A549 (cell line): ENCODE results near the gene TRAF1. TPM values are rescaled to one million over a fixed set of nuclear protein-coding genes. Genes with fewer than 3 reads are reported as not detected.

Experiments
- ATAC-seq, 2 experiments: fragments of 200-7000 bp in 1 of 2; fragments of >200 bp in 1 of 2; cut with Nextera tagmentation in 1 of 2; cut with Tn5 transposase in 1 of 2; 3 replicates each; pipeline versions ENCODE4 v1.8.0 to v1.9.1; 2018 to 2020; ENCODE audit warnings: mild to moderate bottlenecking in 1 of 2, moderate library complexity in 1 of 2
- CTCF ChIA-PET: fragments of 300-600 bp; sonication (Branson Sonifier 250); formaldehyde crosslinking; extraction: SDS; loops from one replicate; lab custom pipeline; 2021; ENCODE audit warnings: antibody characterized with exemption, inconsistent platforms; lab: Yijun Ruan, JAX
- POLR2A ChIA-PET: fragments of 350-600 bp; formaldehyde crosslinking; extraction: SDS; loops from one replicate; lab custom pipeline; 2021; ENCODE audit warnings: antibody characterized with exemption, inconsistent platforms; lab: Yijun Ruan, JAX
- DNase-seq, 2 experiments: peaks; one replicate each; pipeline versions ENCODE4 v3.0.0 to v3.0.0-alpha.2; 2011 to 2016; ENCODE audit warnings: low read depth in 1 of 2, low spot score in 1 of 2
- FAIRE-seq: peaks from 2 replicates; lab custom pipeline; 2011; peaks lifted over from hg19 to GRCh38; lab: Jason Lieb, UNC
- H3K27ac ChIP-seq, 2 experiments: fragments of >200 bp; sonication (Bioruptor Twin); formaldehyde crosslinking; 3 replicates each; pipeline ENCODE4 v1.5.1; 2016 to 2017
- H3K4me1 ChIP-seq: fragments of >200 bp; sonication (Bioruptor Twin); formaldehyde crosslinking; 3 replicates; pipeline ENCODE4 v1.6.1; 2016
- H3K4me2 ChIP-seq: fragments of >200 bp; sonication (Bioruptor Twin); formaldehyde crosslinking; 3 replicates; pipeline ENCODE4 v1.6.1; 2016
- H3K4me3 ChIP-seq: fragments of >200 bp; sonication (Bioruptor Twin); formaldehyde crosslinking; 3 replicates; pipeline ENCODE4 v1.5.1; 2016
- H3K9me3 ChIP-seq: fragments of >200 bp; sonication (Bioruptor Twin); formaldehyde crosslinking; 3 replicates; pipeline ENCODE4 v1.6.1; 2016
- CBX8 ChIP-seq: fragments of 200-600 bp; sonication (generic); IDR thresholded peaks from 2 replicates; pipeline ENCODE4 v1.6.1; 2016
- ESRRA ChIP-seq: fragments of 150-350 bp; IDR thresholded peaks from 2 replicates; pipeline ENCODE4 v1.6.1; 2014; ENCODE audit warnings: mild to moderate bottlenecking, low read length, borderline replicate concordance
- FOSL2 ChIP-seq, 2 experiments: fragments of 450-650 bp in 1 of 2; fragments of >200 bp in 1 of 2; sonication (Bioruptor Twin) in 1 of 2; formaldehyde crosslinking; IDR thresholded peaks; 2 replicates each; pipeline versions ENCODE4 v1.5.0 to v1.6.1; 2016 to 2020; ENCODE audit warnings: mild to moderate bottlenecking in 1 of 2, moderate library complexity in 1 of 2
- GATA3 ChIP-seq: IDR thresholded peaks from 2 replicates; pipeline ENCODE4 v1.6.1; 2012; ENCODE audit warnings: borderline replicate concordance
- HDAC2 ChIP-seq: fragments of 200-600 bp; sonication (generic); IDR thresholded peaks from 2 replicates; pipeline ENCODE4 v1.6.1; 2016
- HOXB5 ChIP-seq: fragments of 250-450 bp; sonication (Bioruptor Pico); IDR thresholded peaks from 2 replicates; pipeline ENCODE4 v1.5.0; 2020; ENCODE audit warnings: mild to moderate bottlenecking, moderate library complexity
- JUN ChIP-seq, 2 experiments: fragments of >200 bp; sonication (Bioruptor Twin); formaldehyde crosslinking; IDR thresholded peaks; 2 replicates in 1 of 2; 3 replicates in 1 of 2; pipeline ENCODE4 v1.6.1; 2016 to 2017
- MAFK ChIP-seq: fragments of 450-650 bp; IDR thresholded peaks from 2 replicates; pipeline ENCODE4 v1.6.1; 2014; ENCODE audit not compliant: partially characterized antibody
- PHF8 ChIP-seq: fragments of 200-600 bp; sonication (generic); IDR thresholded peaks from 2 replicates; pipeline ENCODE4 v1.6.1; 2016; ENCODE audit warnings: low read depth, mild to moderate bottlenecking, antibody characterized with exemption, moderate library complexity, borderline replicate concordance
- POLR2A ChIP-seq: IDR thresholded peaks from 2 replicates; pipeline ENCODE4 v1.6.1; 2012; ENCODE audit warnings: mild to moderate bottlenecking, low read length
- RCOR1 ChIP-seq: fragments of 150-350 bp; IDR thresholded peaks from 2 replicates; pipeline ENCODE4 v1.6.1; 2014; ENCODE audit warnings: antibody characterized with exemption, low read length, low read depth
- RFX5 ChIP-seq: fragments of 450-650 bp; IDR thresholded peaks from 2 replicates; pipeline ENCODE4 v1.7.1; 2014; ENCODE audit warnings: antibody characterized with exemption, mild to moderate bottlenecking, moderate library complexity
- SREBF2 ChIP-seq: fragments of 450-650 bp; IDR thresholded peaks from 2 replicates; pipeline ENCODE4 v1.6.1; 2014; ENCODE audit warnings: mild to moderate bottlenecking, moderate library complexity
- TP53 ChIP-seq: fragments of 250-450 bp; sonication (Bioruptor Pico); IDR thresholded peaks from 2 replicates; pipeline ENCODE4 v1.5.0; 2021; ENCODE audit warnings: mild to moderate bottlenecking, moderate library complexity
- ZNF302 ChIP-seq: fragments of 250-450 bp; sonication (Bioruptor Pico); IDR thresholded peaks from 2 replicates; pipeline ENCODE4 v1.9.0; 2021; ENCODE audit warnings: inconsistent platforms, mild to moderate bottlenecking, moderate library complexity
- WGBS: methylation state at CpG from one replicate; pipeline ENCODE4 v1.1.6; 2017; ENCODE audit errors: missing lambda C conversion rate; 5-methylcytosine and 5-hydroxymethylcytosine counted together
- polyA plus RNA-seq, 4 experiments: library from polyadenylated mRNA; depleted of rRNA in 3 of 4; stranded (reverse); fragments of >200 nt; fragmentation: RNase III in 1 of 4; extraction: RNeasy Plus Mini Kit Qiagen cat#74134 plus additional on column Dnase treatment in 1 of 4; gene quantifications; 2 replicates in 3 of 4; 3 replicates in 1 of 4; pipeline ENCODE4 v1.2.3, GENCODE V29; 2011 to 2017
- TF ChIP-seq, protein P1 (sequence below): fragments of >200 bp; sonication (Bioruptor Twin); formaldehyde crosslinking; IDR thresholded peaks from 3 replicates; pipeline ENCODE4 v1.6.1; 2016
- TF ChIP-seq, protein P2 (sequence below): IDR thresholded peaks from 2 replicates; pipeline ENCODE4 v1.6.1; 2012
- TF ChIP-seq, protein P3 (sequence below): fragments of 250-450 bp; sonication (Bioruptor Pico); IDR thresholded peaks from 2 replicates; pipeline ENCODE4 v1.5.0; 2021; ENCODE audit warnings: mild to moderate bottlenecking, moderate library complexity, borderline replicate concordance

Gene TRAF1
- polyA plus RNA-seq, 2 of the 4 experiments (the other 2 are of a cell fraction): 2.0 to 3.4 TPM

DNA sequence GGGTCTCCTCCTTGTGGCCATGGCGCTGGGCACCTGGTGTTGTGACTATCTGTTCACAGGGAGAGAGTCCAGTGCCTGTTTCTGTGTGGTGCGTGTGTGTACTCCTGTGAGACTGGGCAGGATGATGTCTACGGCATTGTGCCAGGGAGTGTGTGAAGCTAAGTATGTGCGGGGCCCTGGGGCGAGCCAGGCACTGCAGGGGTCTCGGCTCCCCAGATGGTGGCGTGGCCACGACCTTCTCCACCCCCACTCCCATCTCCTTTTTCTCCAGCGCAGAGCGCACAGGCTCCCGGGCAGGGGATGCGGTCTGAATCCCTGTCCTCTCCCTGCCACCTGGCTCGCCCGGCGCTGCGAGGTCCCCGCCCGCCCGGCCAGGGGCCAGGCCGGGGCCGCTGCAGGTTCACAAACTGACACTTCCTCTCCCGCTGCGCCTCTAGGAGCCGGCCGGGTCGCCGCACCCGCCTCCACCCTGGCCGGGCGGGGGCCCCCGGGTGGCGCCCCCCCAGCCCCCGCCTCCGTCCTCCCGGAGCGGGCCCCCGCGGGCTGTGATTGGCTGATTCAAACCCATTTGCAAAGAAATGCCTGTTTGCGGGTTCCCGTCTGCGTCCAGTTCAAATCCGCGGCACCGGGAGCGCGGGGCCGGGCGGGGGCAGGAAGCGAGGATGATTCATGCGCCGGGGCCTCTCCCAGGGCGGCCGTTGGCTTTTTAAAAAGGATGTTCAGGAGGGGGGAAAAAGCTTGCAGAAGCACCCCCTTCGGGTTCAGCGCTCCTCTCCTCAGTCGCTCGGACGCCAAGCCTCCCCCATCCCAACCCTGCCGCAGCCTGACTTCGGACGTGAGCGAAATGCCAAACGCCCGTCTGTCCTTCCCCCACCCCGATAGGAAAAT is 50.4 kb downstream of the TRAF1 start (continued):
- TF ChIP-seq, protein P1, sequence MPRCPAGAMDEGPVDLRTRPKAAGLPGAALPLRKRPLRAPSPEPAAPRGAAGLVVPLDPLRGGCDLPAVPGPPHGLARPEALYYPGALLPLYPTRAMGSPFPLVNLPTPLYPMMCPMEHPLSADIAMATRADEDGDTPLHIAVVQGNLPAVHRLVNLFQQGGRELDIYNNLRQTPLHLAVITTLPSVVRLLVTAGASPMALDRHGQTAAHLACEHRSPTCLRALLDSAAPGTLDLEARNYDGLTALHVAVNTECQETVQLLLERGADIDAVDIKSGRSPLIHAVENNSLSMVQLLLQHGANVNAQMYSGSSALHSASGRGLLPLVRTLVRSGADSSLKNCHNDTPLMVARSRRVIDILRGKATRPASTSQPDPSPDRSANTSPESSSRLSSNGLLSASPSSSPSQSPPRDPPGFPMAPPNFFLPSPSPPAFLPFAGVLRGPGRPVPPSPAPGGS: peak; percentile 74; the same call in 1 of the 3 replicates
- TF ChIP-seq JUN (IDR thresholded peaks at IDR 0.05): peak in 1 of 2 experiments; percentile 71; a peak in 3 of 5 replicates
- TF ChIP-seq, protein P2, sequence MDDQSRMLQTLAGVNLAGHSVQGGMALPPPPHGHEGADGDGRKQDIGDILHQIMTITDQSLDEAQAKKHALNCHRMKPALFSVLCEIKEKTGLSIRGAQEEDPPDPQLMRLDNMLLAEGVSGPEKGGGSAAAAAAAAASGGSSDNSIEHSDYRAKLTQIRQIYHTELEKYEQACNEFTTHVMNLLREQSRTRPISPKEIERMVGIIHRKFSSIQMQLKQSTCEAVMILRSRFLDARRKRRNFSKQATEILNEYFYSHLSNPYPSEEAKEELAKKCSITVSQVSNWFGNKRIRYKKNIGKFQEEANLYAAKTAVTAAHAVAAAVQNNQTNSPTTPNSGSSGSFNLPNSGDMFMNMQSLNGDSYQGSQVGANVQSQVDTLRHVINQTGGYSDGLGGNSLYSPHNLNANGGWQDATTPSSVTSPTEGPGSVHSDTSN: no peak; the same call in 1 of the 2 replicates
- TF ChIP-seq, all 56 proteins: peak for 12

DNA sequence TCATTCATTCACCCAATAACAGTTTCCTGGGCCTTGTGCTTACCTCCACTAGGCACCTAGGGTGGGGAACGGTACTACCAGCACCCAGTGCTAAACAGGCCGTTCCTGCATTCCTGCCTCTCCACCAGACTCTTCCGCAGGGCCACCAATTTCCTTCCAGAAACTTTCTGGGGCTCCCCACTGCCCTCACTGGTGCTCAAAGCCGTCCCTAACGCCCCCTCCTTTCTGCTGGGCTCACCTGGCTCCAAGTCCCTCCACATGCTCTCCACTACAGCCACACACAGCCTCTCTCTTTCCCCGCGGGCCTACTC is 51.0 kb downstream of the TRAF1 start:
- peak overlapping the region; percentile 93 for H3K4me2 ChIP-seq
- FAIRE-seq (no peak), DNase-seq (no peak), ATAC-seq (peak; percentile 0 to 1; a peak in 2 of 6 replicates)
- 23% methylated on average over 7 of the region's 7 CpGs for WGBS
- peak overlapping the region; percentile 86 for H3K4me3 ChIP-seq
- peak overlapping the region; percentile 99 for H3K27ac ChIP-seq
- POLR2A ChIA-PET: no interaction called here
- H3K9me3 ChIP-seq: no peaks in the 10 kb centered on the region
- TF ChIP-seq SREBF2 (no peak), HDAC2 (no peak), RCOR1 (no peak), GATA3 (no peak), MAFK (no peak), FOSL2 (IDR thresholded peaks at IDR 0.05) (no peak), FOSL2 (CRISPR knock-in tag; IDR thresholded peaks at IDR 0.05) (no peak)
- TF ChIP-seq, protein P3, sequence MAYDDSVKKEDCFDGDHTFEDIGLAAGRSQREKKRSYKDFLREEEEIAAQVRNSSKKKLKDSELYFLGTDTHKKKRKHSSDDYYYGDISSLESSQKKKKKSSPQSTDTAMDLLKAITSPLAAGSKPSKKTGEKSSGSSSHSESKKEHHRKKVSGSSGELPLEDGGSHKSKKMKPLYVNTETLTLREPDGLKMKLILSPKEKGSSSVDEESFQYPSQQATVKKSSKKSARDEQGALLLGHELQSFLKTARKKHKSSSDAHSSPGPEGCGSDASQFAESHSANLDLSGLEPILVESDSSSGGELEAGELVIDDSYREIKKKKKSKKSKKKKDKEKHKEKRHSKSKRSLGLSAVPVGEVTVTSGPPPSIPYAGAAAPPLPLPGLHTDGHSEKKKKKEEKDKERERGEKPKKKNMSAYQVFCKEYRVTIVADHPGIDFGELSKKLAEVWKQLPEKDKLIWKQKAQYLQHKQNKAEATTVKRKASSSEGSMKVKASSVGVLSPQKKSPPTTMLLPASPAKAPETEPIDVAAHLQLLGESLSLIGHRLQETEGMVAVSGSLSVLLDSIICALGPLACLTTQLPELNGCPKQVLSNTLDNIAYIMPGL (CRISPR knock-in tag): no peak
- CTCF ChIA-PET: interaction anchor here (1.2 to 1.7 kb wide), 3 partner anchors 11 to 44 kb away, joined by 3 read pairs; no protein-coding TSS in a partner anchor
- H3K4me1 ChIP-seq: peaks cover 47% of the 10 kb centered on the region

DNA sequence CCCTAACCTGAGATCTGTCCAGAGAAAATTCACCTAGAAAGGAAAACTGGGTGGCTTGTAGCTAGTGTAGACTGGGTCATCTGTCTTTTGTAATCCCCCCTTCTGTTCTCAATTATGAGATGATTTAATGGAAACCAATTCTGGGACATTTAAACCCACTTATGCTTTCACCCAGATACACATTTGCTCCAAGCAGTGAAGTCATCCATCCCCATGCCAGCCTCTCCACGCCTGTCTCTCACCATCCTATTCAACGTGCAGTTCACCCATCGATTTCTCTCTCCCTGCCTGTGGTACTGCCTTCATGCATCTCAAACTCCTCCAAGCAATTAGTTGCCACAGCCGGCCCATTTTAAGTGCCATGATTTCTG is 51.4 kb downstream of the TRAF1 start:
- H3K4me3 ChIP-seq: peak overlapping the region; percentile 86; the same call in 2 of the 3 replicates
- H3K4me2 ChIP-seq: peak overlapping the region; percentile 93
- ChIA-PET CTCF (interaction anchor here (1.2 to 1.7 kb wide), 4 partner anchors 8 to 44 kb away, joined by 3 read pairs; no protein-coding TSS in a partner anchor), POLR2A (interaction anchor here (1.0 kb wide), 1 partner anchor 82 kb away, joined by 3 read pairs; the partner anchor contains the start of gene FBXW2)
- H3K9me3 ChIP-seq: no peaks in the 10 kb centered on the region
- H3K4me1 ChIP-seq: peaks cover 47% of the 10 kb centered on the region
- TF ChIP-seq ZNF302: no peak
- TF ChIP-seq ESRRA: no peak
- no peak for TF ChIP-seq POLR2A
- no peak for TF ChIP-seq HOXB5 (CRISPR knock-in tag)
- TF ChIP-seq CBX8: no peak
- TF ChIP-seq RFX5: no peak
- no peak for TF ChIP-seq PHF8
- no peak for TF ChIP-seq TP53 (CRISPR knock-in tag)
- H3K27ac ChIP-seq: peak overlapping the region; percentile 99
- no peak for DNase-seq
- WGBS: 84% methylated on average over 4 of the region's 4 CpGs
- no peak for FAIRE-seq
- no peak for ATAC-seq
